GM12801 (cell line): ENCODE results near the gene MOXD1.

ENCODE experiments used
- TF ChIP-seq, protein P1 (sequence below): IDR thresholded peaks from one replicate; pipeline ENCODE4 v1.5.1; 2011; ENCODE audit warnings: control low read depth; ENCODE audit not compliant: insufficient read length; ENCODE audit errors: extremely low read depth

Gene MOXD1

DNA sequence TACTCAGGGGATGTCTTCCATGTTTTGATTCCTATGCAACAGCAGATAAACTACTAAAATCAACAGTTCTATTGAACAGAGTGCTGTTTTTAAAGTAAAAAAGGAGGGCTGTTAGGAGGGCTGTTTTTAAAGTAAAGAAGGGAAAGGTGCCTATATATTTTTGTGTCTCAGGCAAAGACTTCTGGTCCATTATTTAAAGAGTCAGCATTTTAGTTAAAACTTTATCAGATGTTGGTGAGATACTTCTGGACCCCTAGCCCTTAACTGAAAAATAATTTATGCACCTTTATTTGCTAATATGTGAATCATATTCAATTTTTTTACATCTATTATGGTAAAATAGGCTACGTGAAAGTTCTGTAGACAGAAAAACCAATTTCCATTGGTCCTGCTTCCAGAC, 144.8 kb downstream of the MOXD1 start:
- TF ChIP-seq, protein P1, sequence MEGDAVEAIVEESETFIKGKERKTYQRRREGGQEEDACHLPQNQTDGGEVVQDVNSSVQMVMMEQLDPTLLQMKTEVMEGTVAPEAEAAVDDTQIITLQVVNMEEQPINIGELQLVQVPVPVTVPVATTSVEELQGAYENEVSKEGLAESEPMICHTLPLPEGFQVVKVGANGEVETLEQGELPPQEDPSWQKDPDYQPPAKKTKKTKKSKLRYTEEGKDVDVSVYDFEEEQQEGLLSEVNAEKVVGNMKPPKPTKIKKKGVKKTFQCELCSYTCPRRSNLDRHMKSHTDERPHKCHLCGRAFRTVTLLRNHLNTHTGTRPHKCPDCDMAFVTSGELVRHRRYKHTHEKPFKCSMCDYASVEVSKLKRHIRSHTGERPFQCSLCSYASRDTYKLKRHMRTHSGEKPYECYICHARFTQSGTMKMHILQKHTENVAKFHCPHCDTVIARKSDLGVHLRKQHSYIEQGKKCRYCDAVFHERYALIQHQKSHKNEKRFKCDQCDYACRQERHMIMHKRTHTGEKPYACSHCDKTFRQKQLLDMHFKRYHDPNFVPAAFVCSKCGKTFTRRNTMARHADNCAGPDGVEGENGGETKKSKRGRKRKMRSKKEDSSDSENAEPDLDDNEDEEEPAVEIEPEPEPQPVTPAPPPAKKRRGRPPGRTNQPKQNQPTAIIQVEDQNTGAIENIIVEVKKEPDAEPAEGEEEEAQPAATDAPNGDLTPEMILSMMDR, result no peak

DNA sequence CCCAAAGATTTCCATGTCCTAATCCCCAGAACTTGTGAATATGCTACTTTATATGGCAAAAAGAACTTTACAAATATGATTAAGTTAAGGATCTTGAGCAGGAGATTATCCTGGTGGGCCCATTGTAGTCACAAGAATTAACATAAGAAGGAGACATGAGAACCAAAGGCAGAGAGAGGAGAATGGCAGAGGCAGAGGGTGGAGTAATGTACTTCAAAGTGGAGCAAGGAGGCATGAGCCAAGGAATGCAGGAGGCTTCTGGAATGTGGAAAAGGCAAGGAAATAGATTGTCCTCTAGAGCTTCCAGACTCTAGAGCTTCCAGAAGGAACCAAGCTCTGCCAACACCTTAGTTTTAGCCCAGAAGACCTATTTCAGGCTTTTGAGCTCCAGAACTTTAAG, 147.4 kb downstream of the MOXD1 start:
- TF ChIP-seq, protein P1, result no peak

DNA sequence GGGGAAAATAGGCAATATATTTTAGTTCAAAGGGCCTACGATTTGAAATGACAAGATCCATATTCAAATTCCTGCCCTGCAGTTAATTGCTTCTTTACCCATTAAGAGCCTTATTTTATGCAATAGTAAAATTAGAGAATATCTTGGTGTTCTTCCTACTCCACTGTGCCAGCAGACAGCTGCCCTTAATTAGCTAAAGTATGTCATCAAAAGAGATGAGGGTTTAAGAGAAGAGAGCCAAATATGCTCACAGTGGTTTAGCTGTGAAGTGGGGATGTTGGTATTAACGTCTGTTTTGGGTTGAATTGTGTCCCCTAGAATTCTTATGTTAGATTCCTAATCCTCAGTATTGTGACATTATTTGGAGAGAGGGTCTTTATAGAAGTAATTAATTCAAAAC, 148.1 kb downstream of the MOXD1 start:
- TF ChIP-seq, protein P1, result no peak

DNA sequence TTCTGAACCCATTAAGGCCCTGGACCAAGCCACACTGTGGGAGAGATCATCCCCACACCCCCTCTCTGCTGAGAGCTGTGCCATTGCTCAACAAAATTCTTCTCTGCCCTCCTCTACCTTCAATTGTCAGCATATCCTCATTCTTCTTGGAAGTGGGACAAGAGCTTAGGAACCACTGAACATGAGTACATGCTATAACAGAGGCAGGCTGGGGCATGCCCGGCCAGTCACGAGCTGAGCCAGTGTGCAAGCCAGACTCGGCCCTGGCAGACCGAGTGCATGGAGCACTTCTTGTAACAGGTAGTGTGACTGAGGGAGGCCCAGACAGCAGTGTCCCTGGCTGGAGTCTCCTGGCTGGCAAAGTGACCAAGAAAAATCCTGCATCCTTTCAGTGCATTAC, 149.2 kb downstream of the MOXD1 start:
- TF ChIP-seq, protein P1, result no peak

DNA sequence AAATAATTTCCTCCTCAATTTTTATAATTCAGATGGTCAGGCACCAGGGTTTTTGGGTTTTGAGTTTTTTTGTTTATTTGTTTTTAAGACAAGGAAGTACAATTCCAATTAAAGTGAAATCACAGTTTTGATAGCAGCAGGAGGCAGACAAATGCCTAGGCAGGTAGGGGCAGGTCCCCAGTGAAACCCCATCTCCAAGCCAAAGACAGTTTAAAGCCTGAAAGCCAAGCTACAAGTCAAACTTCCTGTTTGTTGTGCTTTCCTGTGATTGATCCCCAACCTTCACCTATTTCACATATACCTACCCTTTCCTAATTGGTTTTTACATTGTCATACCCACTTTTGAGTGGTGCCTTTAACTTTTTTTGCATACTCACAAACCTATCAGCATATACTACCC, 149.6 kb downstream of the MOXD1 start:
- TF ChIP-seq, protein P1, result no peak

DNA sequence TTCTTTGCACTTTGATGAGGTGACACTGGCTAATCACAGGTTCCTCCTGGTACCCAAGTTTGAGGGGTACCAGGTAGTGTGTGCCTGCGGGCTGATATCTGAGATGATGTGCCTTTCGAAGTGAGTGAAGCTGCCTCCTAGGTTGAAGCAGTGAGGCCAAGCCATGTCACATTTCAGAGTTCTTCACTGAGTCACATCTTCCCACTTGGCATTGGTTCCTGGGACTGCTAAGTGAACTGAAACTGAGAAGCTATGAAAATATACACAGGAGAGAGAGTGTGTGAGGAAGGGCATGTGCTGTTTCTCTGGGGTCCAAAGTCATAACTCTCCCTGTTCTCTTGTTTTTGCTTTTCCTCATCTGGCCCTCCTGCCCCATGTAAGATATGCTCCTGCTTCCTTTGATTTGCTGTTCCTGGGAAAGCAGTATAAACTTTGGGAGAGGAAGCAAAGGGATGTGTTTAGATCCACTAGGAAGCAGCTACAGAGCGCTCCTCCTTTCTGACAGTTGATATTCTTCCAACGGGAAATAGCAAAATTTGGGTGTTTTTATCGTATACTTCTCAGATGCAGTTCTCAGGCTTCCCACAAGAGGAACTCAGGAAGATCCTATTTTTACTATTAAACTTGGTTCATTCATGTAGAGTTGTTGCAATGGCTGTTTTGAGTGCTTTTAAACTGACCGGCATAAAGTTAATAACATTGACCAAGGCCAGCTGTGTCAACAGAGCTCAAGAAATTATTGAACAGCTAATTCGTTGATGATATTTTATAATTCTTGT, 153.7 kb downstream of the MOXD1 start:
- TF ChIP-seq, protein P1, result no peak

DNA sequence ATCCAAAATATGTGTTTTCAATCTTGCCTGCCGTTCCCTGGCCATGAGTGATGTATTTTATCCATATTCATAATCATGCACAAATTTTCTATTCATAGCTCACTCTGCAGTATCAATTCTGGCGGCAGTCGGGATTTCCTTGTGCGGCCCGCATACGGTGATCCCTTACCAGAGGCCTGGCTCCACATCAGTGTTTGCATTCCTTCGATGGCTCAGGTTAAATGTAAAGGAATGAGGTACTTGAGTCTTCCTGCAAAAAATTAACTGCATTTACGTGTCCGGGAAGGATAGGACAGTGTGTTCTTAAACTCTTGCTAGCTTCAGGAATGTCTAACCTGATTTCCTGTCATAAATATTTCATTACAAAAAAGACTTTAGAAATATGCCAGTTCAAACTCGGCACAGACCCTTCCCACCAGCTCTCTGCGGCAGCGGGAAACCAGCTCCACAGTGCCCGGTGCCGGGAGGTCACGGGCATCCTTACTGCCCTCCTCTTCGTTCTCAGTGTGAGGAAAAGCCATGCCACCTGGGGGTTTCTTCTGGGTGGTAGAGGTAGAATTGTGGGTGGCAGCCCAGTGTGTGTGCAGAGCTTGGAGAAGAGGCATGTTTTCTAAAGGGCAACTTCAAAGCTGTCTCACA, 154.5 kb downstream of the MOXD1 start:
- TF ChIP-seq, protein P1, result no peak
